Mesothelial cell of epicardium (in vitro differentiated cells): ENCODE measurements around the gene ABHD8. TPM values are rescaled to one million over a fixed set of nuclear protein-coding genes. Genes with fewer than 3 reads are reported as not detected.

ENCODE experiments used
- DNase-seq, 2 experiments: peaks; one replicate each; pipeline ENCODE4 v3.0.0; 2021; ENCODE audit warnings: low spot score in 2 of 2; ENCODE audit not compliant: unreplicated experiment in 2 of 2
- H3K27ac Mint-ChIP-seq: 2 replicates; pipeline ENCODE4 v1.8.0; 2021; ENCODE audit warnings: mixed read lengths
- H3K27me3 Mint-ChIP-seq: 2 replicates; pipeline ENCODE4 v1.8.0; 2021; ENCODE audit warnings: low read depth, mixed read lengths
- H3K36me3 Mint-ChIP-seq: 2 replicates; pipeline ENCODE4 v1.8.0; 2021; ENCODE audit warnings: mixed read lengths
- H3K4me1 Mint-ChIP-seq: 2 replicates; pipeline ENCODE4 v1.8.0; 2021; ENCODE audit warnings: mixed read lengths
- H3K4me3 Mint-ChIP-seq: 2 replicates; pipeline ENCODE4 v1.8.0; 2021; ENCODE audit warnings: mild to moderate bottlenecking, moderate library complexity, mixed read lengths
- H3K9me3 Mint-ChIP-seq: 2 replicates; pipeline ENCODE4 v1.8.0; 2021; ENCODE audit warnings: mixed read lengths
- CTCF ChIP-seq: fragments of 200-600 bp; sonication (generic); IDR thresholded peaks from one replicate; pipeline ENCODE4 v1.5.0; 2021; ENCODE audit warnings: antibody characterized with exemption; ENCODE audit not compliant: unreplicated experiment
- total RNA-seq: library from RNA; stranded (reverse); gene quantifications from 3 replicates; pipeline ENCODE4 v1.2.1, GENCODE V29; 2021

The ABHD8 gene
- total RNA-seq, 1 donor from 2014 or later, result 26.1 TPM

- Mint-ChIP-seq H3K36me3 (peaks cover 7% of the 10 kb centered on the region), H3K4me1 (peaks cover 41% of the 10 kb centered on the region), H3K27ac (peak overlapping the region; percentile 69), H3K9me3 (no peaks in the 10 kb centered on the region), H3K27me3 (no peaks in the 10 kb centered on the region), H3K4me3 (peak overlapping the region; percentile 89)
- no peak for DNase-seq
- no peak for TF ChIP-seq CTCF
Measured at GRCh38 chr19:17242431-17243208, 60.6 kb downstream of the ABHD8 start.

Other genes starting within 250 kb of the ABHD8 start
- gene HAUS8, start 228.0 kb downstream of the ABHD8 start, total RNA-seq, result 11.9 to 14.7 TPM (median 13.3 TPM) in 3 replicates
- 86.0 to 90.8 TPM (median 87.7 TPM) in 3 replicates for gene MYO9B, start 227.6 kb downstream of the ABHD8 start, total RNA-seq
- 24.4 to 26.0 TPM (median 25.8 TPM) in 3 replicates for gene USE1, start 88.1 kb downstream of the ABHD8 start, total RNA-seq
- gene OCEL1, start 77.2 kb downstream of the ABHD8 start, total RNA-seq, result 14.3 to 19.2 TPM (median 16.2 TPM) in 3 replicates
- gene NR2F6, start 57.5 kb downstream of the ABHD8 start, total RNA-seq, result 59.1 to 61.8 TPM (median 61.2 TPM) in 3 replicates
- 0.45 TPM in 1 of 3 replicates, not detected in the others for gene USHBP1, start 38.7 kb downstream of the ABHD8 start, total RNA-seq
- gene BABAM1, start 36.0 kb downstream of the ABHD8 start, total RNA-seq, result 91.6 to 98.6 TPM (median 92.2 TPM) in 3 replicates
- gene ANKLE1, start 21.5 kb downstream of the ABHD8 start, total RNA-seq, result 3.6 to 4.1 TPM (median 3.7 TPM) in 3 replicates
- gene MRPL34, start 2.4 kb upstream of the ABHD8 start, total RNA-seq, result 47.7 to 51.0 TPM (median 50.1 TPM) in 3 replicates
- gene DDA1, start 6.1 kb upstream of the ABHD8 start, total RNA-seq, result 37.3 to 39.6 TPM (median 38.3 TPM) in 3 replicates
- 42.1 to 43.7 TPM (median 43.5 TPM) in 3 replicates for gene ANO8, start 31.4 kb upstream of the ABHD8 start, total RNA-seq
- gene GTPBP3, start 34.1 kb upstream of the ABHD8 start, total RNA-seq, result 42.5 to 47.0 TPM (median 45.0 TPM) in 3 replicates
- gene PLVAP, start 73.9 kb upstream of the ABHD8 start, total RNA-seq, result 0.93 to 1.1 TPM (median 0.94 TPM) in 3 replicates
- gene CCDC194, start 90.8 kb upstream of the ABHD8 start, total RNA-seq, result 8.7 to 11.9 TPM (median 10.9 TPM) in 3 replicates
- gene BST2, start 102.2 kb upstream of the ABHD8 start, total RNA-seq, result 326 to 362 TPM (median 360 TPM) in 3 replicates
- gene MVB12A, start 116.6 kb upstream of the ABHD8 start, total RNA-seq, result 53.5 to 57.2 TPM (median 54.5 TPM) in 3 replicates
- gene TMEM221, start 145.2 kb upstream of the ABHD8 start, total RNA-seq, result 4.8 to 6.0 TPM (median 5.1 TPM) in 3 replicates
- gene NXNL1, start 157.5 kb upstream of the ABHD8 start, total RNA-seq, result not detected in 3 replicates
- 25.1 to 27.5 TPM (median 26.0 TPM) in 3 replicates for gene SLC27A1, start 167.1 kb upstream of the ABHD8 start, total RNA-seq
- 100.0 to 106 TPM (median 104 TPM) in 3 replicates for gene PGLS, start 208.2 kb upstream of the ABHD8 start, total RNA-seq